Measurements from ENCODE around the gene ERG. TPM values are rescaled to one million over a fixed set of nuclear protein-coding genes. Genes with fewer than 3 reads are reported as not detected.

ERG gene
- total and polyA plus RNA-seq, 2 of the 13 experiments (the other 11 are each of a cell fraction or from before 2014, with no cell fraction given) = not detected

DNA sequence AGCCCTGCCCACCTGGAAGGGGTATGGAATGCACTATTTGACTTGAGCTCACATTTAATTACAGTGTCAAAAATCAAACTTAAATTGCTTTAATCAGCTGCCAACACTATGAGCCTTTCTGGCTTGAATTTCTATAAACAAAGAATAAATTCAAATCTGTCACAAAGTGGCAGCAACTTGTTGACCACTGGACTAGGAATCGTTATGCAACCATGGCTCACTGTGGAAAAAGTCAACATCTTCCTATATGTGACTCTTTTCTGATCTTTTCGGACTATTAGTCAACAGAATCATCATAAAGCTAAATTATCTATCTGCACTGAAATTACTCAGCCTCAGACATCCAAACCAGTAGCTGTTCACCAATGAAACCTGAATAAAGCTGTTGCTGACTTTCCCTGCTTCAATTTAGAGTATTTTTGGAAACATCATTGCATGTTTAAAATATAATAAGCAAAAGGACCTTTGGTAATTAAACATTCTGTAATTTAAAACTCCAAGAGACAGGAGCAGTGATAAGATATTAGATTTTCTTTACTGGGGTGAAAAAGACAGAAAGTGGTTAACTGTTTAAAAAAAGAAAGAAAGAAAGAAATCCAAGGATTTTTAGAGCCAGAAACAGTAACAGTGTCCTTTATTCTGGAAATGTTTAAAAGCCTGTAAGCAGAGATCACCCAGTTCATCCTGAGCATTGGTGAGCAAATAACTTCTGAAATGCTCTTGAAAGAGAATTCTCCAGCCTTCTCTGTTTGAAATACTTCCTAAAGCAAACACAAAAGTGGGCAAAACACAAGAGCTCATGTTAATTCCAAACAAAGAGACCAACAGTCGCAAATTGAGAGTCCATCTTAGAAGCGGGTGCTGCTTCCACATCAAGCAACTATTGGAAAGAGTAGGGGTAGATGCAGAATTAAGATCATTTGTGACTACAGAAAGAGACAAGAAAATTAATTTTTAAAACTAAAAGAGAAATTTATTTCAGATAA is 26.2 kb upstream of the ERG start (continued):
- TF ChIP-seq, protein P1, sequence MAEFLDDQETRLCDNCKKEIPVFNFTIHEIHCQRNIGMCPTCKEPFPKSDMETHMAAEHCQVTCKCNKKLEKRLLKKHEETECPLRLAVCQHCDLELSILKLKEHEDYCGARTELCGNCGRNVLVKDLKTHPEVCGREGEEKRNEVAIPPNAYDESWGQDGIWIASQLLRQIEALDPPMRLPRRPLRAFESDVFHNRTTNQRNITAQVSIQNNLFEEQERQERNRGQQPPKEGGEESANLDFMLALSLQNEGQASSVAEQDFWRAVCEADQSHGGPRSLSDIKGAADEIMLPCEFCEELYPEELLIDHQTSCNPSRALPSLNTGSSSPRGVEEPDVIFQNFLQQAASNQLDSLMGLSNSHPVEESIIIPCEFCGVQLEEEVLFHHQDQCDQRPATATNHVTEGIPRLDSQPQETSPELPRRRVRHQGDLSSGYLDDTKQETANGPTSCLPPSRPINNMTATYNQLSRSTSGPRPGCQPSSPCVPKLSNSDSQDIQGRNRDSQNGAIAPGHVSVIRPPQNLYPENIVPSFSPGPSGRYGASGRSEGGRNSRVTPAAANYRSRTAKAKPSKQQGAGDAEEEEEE (CRISPR knock-in tag; IDR thresholded peaks at IDR 0.05; ENCODE audit: borderline replicate concordance) = no peak
- no peak for TF ChIP-seq SOX13 (IDR thresholded peaks at IDR 0.05)
- peak in 1 of 2 experiments; percentile 84; a peak in 2 of 4 replicates for TF ChIP-seq SOX13 (CRISPR knock-in tag; conservative IDR thresholded peaks at IDR 0.05 in 1 of 2, IDR thresholded peaks at IDR 0.05 in 1 of 2)
- no peak for TF ChIP-seq SRSF1 (optimal IDR thresholded peaks at IDR 0.05; ENCODE audit: low read depth, low read length)
- TF ChIP-seq POLR2G (IDR thresholded peaks at IDR 0.05; ENCODE audit: low read depth, low read length) = no peak
- no peak for TF ChIP-seq ZSCAN20 (CRISPR knock-in tag; IDR thresholded peaks at IDR 0.05; ENCODE audit: borderline replicate concordance)
- TF ChIP-seq ZNF737 (CRISPR knock-in tag; IDR thresholded peaks at IDR 0.05; ENCODE audit: borderline replicate concordance) = no peak
- TF ChIP-seq, protein P2, sequence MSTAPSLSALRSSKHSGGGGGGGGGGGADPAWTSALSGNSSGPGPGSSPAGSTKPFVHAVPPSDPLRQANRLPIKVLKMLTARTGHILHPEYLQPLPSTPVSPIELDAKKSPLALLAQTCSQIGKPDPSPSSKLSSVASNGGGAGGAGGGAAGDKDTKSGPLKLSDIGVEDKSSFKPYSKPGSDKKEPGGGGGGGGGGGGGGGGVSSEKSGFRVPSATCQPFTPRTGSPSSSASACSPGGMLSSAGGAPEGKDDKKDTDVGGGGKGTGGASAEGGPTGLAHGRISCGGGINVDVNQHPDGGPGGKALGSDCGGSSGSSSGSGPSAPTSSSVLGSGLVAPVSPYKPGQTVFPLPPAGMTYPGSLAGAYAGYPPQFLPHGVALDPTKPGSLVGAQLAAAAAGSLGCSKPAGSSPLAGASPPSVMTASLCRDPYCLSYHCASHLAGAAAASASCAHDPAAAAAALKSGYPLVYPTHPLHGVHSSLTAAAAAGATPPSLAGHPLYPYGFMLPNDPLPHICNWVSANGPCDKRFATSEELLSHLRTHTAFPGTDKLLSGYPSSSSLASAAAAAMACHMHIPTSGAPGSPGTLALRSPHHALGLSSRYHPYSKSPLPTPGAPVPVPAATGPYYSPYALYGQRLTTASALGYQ (CRISPR knock-in tag; IDR thresholded peaks at IDR 0.05) = peak; percentile 31; the same call in 1 of the 2 replicates
- TF ChIP-seq GPN1 (CRISPR knock-in tag; IDR thresholded peaks at IDR 0.05; ENCODE audit: borderline replicate concordance) = no peak
- no peak for TF ChIP-seq POLR2AphosphoS2 (IDR thresholded peaks at IDR 0.05; ENCODE audit: low read depth, low read length)
- no peak for TF ChIP-seq FOSL1 (CRISPR knock-in tag; IDR thresholded peaks at IDR 0.05; ENCODE audit: borderline replicate concordance)
- no peak for TF ChIP-seq U2AF1 (optimal IDR thresholded peaks at IDR 0.05; ENCODE audit: low read depth, low read length)
- no peak for TF ChIP-seq ZNF343 (CRISPR knock-in tag; IDR thresholded peaks at IDR 0.05)
- no peak for TF ChIP-seq REPIN1 (CRISPR knock-in tag; IDR thresholded peaks at IDR 0.05; ENCODE audit: borderline replicate concordance, low read depth)
- TF ChIP-seq, protein P3, sequence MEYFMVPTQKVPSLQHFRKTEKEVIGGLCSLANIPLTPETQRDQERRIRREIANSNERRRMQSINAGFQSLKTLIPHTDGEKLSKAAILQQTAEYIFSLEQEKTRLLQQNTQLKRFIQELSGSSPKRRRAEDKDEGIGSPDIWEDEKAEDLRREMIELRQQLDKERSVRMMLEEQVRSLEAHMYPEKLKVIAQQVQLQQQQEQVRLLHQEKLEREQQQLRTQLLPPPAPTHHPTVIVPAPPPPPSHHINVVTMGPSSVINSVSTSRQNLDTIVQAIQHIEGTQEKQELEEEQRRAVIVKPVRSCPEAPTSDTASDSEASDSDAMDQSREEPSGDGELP (IDR thresholded peaks at IDR 0.05; ENCODE audit: borderline replicate concordance, low read depth) = no peak; the same call in 1 of the 2 replicates
- no peak for TF ChIP-seq KAT8 (CRISPR knock-in tag; IDR thresholded peaks at IDR 0.05)
- TF ChIP-seq, protein P4, sequence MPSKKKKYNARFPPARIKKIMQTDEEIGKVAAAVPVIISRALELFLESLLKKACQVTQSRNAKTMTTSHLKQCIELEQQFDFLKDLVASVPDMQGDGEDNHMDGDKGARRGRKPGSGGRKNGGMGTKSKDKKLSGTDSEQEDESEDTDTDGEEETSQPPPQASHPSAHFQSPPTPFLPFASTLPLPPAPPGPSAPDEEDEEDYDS (CRISPR knock-in tag; IDR thresholded peaks at IDR 0.05) = no peak
- no peak for TF ChIP-seq PRPF4 (IDR thresholded peaks at IDR 0.05; ENCODE audit: low read depth, low read length, poor library complexity, severe bottlenecking)
- no peak for TF ChIP-seq KDM2A (CRISPR knock-in tag; IDR thresholded peaks at IDR 0.05; ENCODE audit: borderline replicate concordance, low read depth)
- no peak for TF ChIP-seq ZNF121 (CRISPR knock-in tag; IDR thresholded peaks at IDR 0.05)
- TF ChIP-seq POGZ (CRISPR knock-in tag; IDR thresholded peaks at IDR 0.05) = no peak
- no peak for TF ChIP-seq TOE1 (CRISPR knock-in tag; IDR thresholded peaks at IDR 0.05)
- TF ChIP-seq ELF1 (CRISPR knock-in tag; IDR thresholded peaks at IDR 0.05) = no peak

Data from HepG2 (cell line).